EL (cell line): ENCODE data around the gene ARID3A.

Experiments used
- DNase-seq: peaks from one replicate; pipeline ENCODE4 v3.0.0-alpha.2; 2016

Gene ARID3A

GRCh38 chr19:932648-933552, 7.1 kb downstream of the ARID3A start:
- DNase-seq: peak; percentile 98

DNA sequence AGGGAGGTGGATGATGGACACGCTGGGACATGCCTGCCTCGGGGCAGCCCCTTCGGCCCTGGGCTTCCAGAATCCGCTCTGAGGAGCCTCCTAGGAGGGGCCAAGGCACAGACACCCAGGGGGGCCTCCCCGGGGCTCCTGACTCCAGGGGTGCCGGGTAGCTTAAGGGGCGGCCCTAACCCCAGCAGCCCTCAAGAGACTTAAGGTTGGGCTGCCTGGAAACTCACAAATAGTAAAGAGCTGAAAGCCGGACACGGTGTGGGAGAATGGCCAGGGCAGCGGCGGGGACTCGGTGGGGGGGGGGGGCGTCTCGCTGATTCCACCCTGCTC, 7.7 kb downstream of the ARID3A start:
- no peak for DNase-seq

DNA sequence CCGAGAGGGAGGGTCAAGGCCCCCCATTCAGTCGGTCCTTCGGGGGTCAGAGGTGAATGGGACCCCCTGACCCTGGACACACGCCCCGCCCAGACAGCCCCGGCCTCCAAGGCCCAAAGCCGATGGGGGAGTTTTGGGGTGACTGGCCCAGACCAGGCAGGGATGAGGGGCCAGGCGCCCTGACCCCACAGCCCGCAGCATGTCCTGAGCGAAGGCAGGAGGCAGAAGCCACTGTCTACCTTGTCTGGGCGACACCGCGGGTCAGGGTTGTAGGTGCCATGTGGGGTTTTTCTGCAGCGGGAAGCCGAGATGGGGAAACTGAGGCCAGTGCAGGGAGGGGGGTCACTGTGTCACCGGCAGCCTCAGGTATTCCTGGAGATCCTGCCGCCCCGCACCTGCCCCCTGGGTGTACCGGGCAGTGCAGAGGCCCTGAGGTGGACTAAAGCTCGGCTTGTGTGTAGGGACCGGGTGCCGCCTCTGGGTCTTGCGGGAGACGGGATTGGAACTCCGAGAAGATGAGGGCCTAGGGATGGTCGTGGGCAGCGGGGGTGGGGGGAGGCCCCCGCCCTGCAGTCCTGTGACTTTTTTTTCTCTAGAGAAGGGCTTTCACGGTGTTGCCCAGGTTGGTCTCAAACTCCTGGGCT, 8.5 kb downstream of the ARID3A start:
- DNase-seq: no peak

GRCh38 chr19:934865-935479, 9.1 kb downstream of the ARID3A start:
- no peak for DNase-seq

DNA sequence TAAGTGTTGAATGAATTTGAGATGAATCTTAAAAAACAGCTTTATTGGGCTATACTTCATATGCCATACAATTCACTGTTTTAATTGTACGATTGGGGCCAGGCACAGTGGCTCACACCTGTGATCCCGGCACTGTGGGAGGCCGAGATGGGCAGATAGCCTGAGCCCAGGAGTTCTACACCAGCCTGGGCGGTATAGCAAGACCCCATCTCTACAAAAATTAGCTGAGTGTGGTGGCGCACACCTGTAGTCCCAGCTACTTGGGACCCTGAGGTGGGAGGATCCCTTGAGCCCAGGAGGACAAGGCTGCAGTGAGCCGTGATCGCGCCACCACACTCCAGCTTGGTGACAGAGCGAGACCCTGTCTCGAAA, 10.3 kb downstream of the ARID3A start:
- no peak for DNase-seq

DNA sequence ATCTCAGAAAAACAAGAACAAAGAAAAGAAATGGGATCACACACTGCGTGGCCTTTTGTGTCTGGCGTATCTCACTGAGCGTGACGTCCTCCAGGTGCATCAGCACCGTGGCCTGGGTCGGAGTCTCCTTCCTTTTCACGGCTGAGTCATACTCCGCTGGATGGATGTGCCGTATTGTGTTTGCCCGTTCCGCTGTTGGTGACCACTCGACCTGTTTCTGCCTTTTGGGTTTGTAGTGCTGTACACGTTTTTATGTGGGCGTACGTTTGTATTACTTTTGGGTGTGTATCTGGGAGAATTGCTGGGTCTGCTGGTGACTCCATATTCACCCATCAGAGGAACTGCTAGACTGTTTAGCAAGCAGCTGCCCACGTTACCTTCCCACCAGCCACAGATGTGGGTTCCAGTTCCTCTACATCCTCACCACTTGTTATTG, 11.4 kb downstream of the ARID3A start:
- DNase-seq: no peak

GRCh38 chr19:938233-938923, 12.5 kb downstream of the ARID3A start:
- no peak for DNase-seq

DNA sequence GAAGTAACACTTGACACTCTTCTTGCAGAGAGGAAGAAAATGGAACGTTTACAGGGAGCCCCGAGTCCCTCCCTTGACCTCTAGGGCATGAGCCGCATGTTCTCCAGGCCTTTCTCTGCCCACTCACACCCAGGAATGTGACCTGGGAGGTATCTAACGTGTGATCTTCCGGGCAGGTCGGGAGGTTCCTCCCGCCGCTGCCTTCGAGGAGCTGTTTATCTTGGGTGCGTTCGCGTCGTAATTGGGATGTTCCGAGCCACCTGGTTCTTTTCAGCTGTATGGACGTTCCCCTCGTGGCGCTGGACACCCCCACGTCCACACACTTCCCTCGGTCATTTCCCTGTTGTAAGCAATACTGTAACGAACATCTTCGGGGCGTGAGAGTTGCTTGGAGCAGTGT, 13.6 kb downstream of the ARID3A start:
- DNase-seq: no peak

- no peak for DNase-seq
These were observed 14.1 kb downstream of the ARID3A start for GRCh38 chr19:939922-940321.

DNA sequence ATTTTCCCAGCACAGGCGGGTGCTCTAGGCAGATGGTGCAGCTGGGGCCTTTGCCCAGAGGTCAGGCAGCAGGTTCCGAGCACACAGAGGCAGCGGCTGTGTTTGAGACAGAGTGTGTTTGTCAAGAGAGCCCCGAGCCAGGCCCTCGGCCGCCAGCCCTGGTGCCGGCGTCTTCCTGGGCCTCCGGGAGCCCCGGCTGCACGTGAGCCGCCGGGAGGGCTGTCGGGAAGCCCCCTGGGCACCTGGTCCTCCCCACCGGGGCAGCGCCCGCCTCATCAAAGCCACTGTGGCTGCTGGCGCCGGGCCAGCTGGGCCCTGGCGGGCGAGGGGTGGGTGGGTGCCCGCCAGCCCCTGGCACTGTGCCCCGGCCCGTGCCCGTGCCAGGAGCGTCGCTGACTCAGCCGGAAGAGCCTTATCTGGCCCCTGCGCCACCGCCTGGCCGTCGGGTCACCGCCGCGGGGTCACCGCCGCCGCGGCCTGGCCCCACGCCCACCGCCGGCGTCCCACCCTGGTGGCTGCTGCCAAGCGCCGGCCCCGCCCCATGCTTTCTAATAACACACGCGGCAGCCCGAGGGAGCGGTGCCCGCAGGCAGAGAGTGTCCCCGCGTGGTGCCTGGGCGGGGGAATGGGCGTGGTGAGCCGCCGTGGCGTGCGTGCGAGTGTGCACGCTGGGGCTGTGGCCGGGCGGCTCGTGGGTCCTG, 14.9 kb downstream of the ARID3A start:
- DNase-seq: peak; percentile 44

DNA sequence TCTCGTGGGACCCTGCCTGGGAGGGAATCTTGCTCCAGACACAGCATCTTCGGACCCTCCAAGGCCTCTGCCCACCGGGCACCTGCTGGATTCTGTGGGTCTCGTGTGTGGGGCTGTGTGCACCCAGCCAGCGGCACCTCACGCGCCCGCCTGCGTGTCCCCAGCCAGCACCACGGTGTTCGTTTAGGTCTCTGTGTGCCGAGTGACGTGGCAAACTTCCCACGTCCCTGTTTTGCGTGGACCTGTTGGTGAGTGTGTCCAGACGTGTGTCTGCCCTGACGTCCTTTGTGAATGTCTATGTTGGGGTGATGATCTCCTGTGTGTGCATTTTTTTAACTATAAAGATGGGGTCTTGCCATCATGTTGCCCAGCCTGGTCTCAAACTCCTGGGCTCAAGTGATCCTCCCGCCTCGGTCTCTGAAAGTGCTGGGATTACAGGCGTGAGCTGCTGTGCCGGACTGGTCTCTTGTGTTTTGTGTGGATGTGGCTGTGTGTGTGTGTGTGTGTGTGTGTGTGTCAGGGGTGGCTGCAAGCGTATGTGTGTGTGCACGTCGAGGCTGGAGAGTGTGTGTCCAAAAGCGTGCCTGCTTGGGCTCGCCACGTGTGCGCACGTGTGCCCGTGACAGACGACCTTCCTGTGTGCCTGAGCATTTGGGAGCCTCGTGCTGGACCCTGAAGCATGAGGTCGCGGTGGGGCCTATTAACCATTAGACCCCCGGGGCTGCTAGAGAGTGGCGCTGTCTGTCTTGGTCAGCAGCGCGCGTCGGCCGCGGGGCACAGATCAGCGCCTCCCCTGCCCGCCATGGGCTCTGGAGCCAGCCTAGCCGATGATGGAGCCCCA, 15.7 kb downstream of the ARID3A start:
- DNase-seq: no peak

DNA sequence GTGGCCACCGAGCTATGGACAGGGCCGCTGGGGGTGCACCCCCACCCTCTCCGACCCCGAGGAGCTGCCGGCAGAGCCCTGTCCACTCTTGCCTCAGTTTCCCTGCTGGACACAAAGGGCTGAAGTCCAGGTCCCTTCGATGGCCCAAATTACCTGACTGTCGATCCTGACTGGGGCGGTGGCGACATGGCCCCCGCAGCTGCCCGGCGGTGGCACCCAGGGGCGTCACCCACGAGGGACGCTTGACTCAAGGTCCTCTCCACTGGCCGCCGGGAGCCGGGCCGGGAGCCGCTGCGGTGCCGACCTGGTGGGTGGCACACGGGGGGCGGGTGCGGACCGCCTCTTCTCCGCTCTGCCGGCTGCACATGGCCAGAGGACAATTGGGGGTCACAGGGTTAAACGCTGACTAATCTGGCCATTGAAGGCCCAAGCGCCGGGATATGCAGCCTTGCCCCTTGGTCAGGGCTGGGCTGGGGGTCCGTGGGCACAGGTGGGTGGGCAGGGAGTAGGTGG, 16.4 kb downstream of the ARID3A start:
- no peak for DNase-seq

DNA sequence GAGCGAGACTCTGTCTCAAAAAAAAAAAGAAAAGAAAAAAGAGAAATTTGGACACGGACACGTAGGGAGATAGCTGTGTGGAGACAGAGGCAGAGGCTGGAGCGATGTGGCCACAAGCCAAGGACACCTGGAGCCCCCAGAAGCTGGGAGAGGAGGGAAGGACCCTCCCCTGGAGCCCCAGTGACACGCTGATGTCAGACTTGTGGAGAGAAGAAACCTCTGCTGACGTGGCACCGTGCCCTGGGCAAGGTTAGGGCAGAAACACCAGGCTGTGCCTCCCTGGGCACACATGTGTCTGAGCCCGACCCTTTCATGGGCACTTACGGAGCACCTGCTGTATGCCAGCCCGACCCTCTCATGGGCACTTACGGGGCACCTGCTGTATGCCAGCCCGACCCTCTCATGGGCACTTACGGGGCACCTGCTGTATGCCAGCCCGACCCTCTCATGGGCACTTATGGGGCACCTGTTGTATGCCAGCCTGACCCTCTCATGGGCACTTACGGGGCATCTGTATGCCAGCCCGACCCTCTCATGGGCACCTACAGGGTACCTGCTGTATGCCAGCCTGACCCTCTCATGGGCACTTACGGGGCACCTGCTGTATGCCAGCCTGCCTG, 17.8 kb downstream of the ARID3A start:
- no peak for DNase-seq

DNA sequence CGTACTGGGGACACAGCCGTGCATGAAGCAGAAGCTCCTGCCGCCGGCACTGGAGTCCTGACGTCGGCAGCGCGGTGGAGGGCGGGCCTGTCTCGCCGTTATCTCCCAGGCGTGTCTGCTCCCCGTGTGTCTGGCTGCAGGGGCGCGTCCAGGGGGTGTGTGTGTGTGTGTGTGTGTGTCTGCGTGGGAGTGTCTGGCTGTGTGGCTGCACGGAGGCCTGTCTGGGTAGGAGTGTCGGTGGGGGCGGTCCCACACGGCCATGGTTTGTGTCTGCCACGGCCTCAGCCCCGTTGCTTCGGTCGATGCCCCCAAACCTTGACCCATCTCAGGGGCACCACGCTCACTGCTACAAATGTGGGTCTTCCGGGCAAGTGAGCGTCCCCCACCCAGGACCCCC, 18.3 kb downstream of the ARID3A start:
- no peak for DNase-seq

- DNase-seq: no peak
These were observed 18.9 kb downstream of the ARID3A start for GRCh38 chr19:944663-945241.

GRCh38 chr19:945401-946252, 19.8 kb downstream of the ARID3A start:
- no peak for DNase-seq

DNA sequence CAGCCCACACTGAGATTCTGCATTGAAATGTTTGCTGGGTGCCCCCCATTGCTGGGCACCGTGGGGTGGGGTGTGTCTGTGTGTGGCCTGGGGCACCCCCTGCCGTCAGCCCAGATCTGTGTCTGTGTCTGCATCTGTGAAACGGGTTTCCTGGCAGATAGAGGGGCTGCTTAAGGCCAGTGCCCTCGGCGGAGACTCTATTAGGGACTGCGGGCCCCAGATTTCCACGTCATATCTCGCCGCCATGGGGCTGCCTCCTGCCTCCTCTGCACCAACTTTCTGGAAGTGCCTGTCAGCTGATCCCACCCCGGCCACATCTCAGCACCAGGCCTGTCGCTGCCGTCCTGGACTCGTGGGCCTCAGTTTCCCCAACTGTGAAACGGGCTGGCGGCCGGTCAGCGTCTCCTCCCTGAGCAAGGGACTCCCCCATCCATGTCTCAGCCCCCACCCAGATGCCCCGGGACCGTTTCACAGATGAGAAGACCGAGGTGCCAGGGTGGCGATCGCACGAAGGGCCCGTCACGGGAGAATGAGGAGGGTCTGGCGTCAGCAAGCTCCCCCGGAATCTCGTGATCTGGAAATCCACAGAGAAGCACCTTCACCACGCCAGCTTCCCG, 21.4 kb downstream of the ARID3A start:
- no peak for DNase-seq

DNA sequence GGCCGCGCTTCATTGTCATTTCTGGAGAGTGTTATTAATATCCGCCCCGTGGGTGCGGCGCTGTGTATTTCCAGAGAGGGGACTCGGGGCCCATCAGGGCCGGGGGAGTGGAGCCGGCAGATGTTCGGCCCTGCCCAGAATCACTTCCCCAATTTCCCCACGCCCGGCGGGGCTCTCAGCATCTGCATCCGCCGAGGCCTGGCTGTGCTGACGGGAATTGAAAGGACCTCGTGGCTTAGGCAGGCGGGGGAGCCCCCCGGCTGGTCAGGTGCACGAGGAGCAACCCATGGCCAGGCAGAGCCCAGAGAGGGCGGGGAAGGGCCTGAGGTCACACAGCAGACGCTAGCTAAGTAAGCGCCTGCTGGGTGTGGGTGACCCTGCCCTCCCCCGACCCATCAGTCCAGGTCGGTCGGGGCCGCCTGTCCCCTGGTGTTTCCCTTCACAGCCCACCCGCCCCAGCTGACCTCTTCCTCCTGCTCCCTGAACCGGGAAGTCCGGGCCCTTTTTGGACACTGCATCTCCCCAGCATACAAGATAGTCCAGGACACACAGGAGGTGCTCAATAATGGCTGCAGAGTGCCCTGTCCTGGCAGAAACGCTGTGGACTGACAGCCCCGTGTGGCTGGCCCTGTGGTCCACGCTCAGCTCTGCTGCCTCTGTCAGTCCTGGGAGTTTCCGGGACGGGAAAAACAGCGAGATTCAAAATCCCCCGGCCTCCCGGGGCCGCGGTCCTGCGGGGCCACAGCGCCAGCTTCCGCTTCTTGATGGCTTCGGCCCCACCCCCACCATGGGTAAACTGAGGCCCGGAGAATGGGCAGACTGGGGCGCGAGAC, 22.1 kb downstream of the ARID3A start:
- DNase-seq: no peak
